Loucy (cell line): ENCODE measurements around the gene UVRAG.

Source experiments
- H2AFZ ChIP-seq: fragments of 200-600 bp; sonication (generic); 2 replicates; pipeline ENCODE4 v1.6.0; 2016; ENCODE audit warnings: antibody characterized with exemption, mild to moderate bottlenecking, low read length, moderate library complexity
- H3F3A ChIP-seq: fragments of 200-600 bp; 2 replicates; pipeline ENCODE4 v1.6.0; 2016; ENCODE audit warnings: antibody characterized with exemption, low read depth, mild to moderate bottlenecking
- H3K27me3 ChIP-seq: fragments of 200-600 bp; sonication (generic); 2 replicates; pipeline ENCODE4 v1.6.1; 2014; ENCODE audit warnings: low read length, mild to moderate bottlenecking; ENCODE audit not compliant: insufficient read depth, poor library complexity, severe bottlenecking
- H3K36me3 ChIP-seq: fragments of 200-600 bp; sonication (generic); 2 replicates; pipeline ENCODE4 v1.6.1; 2016; ENCODE audit warnings: low read length; ENCODE audit not compliant: insufficient read depth
- H3K4me1 ChIP-seq: fragments of 200-600 bp; sonication (generic); 2 replicates; pipeline ENCODE4 v1.5.1; 2014; ENCODE audit warnings: low read length, mild to moderate bottlenecking; ENCODE audit not compliant: insufficient read depth, poor library complexity, severe bottlenecking
- H3K4me2 ChIP-seq: fragments of 200-600 bp; sonication (generic); 2 replicates; pipeline ENCODE4 v1.6.0; 2014; ENCODE audit warnings: antibody characterized with exemption, low read length, low read depth, mild to moderate bottlenecking; ENCODE audit not compliant: poor library complexity, severe bottlenecking
- H3K4me3 ChIP-seq: fragments of 200-600 bp; sonication (generic); 2 replicates; pipeline ENCODE4 v1.5.1; 2014; ENCODE audit warnings: low read length, mild to moderate bottlenecking, mixed read lengths; ENCODE audit not compliant: poor library complexity, severe bottlenecking
- H3K79me2 ChIP-seq: fragments of 200-600 bp; sonication (generic); 2 replicates; pipeline ENCODE4 v1.6.1; 2014; ENCODE audit warnings: low read length; ENCODE audit not compliant: insufficient read depth
- H3K9ac ChIP-seq: fragments of 200-600 bp; sonication (generic); 2 replicates; pipeline ENCODE4 v1.6.0; 2014; ENCODE audit warnings: mild to moderate bottlenecking, low read depth, low read length, moderate library complexity; ENCODE audit not compliant: poor library complexity, severe bottlenecking
- H3K9me2 ChIP-seq: fragments of 200-600 bp; sonication (generic); replicated peaks from 2 replicates; pipeline ENCODE4 v1.6.1; 2016; ENCODE audit warnings: low read depth, low read length, mixed read lengths
- H3K9me3 ChIP-seq: fragments of 200-600 bp; sonication (generic); 2 replicates; pipeline ENCODE4 v1.6.1; 2014; ENCODE audit warnings: mild to moderate bottlenecking, antibody characterized with exemption, low read length, low read depth; ENCODE audit not compliant: insufficient read depth
- H4K20me1 ChIP-seq: fragments of 200-600 bp; sonication (generic); 2 replicates; pipeline ENCODE4 v1.6.0; 2014; ENCODE audit warnings: antibody characterized with exemption, low read length, mild to moderate bottlenecking; ENCODE audit not compliant: insufficient read depth, poor library complexity, severe bottlenecking
- CTCF ChIP-seq: fragments of 200-600 bp; sonication (generic); conservative IDR thresholded peaks from 2 replicates; pipeline ENCODE4 v1.5.1; 2014; ENCODE audit warnings: mild to moderate bottlenecking, antibody characterized with exemption, low read length
- EZH2phosphoT487 ChIP-seq: fragments of 200-600 bp; IDR thresholded peaks from 2 replicates; pipeline ENCODE4 v1.6.1; 2018; ENCODE audit warnings: antibody characterized with exemption, mild to moderate bottlenecking, moderate library complexity, borderline replicate concordance

Gene UVRAG

DNA sequence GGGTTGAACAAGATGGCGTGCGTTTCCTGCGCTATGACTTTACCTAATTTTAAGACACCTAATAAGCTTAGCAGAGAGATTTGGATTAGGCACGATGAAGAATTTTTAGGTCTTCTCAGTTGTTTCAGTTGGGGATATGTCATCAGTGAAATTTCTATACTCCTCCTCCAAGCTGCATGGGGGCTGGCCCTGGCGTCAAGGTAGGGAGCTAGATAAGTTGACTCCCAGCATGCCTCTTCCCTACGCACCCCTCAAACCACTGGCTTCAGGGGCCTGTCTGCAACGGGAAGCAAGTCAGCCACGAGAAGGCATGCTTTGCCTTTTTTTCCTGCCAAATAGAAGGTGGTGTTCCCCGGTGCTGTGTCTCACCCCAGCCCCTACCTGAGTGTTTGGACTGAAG lies 33.2 kb upstream of the UVRAG start:
- H3K4me2 ChIP-seq = no peak overlapping the region
- no peaks in the 10 kb centered on the region for H3K79me2 ChIP-seq
- peaks cover 21% of the 10 kb centered on the region for H3K4me1 ChIP-seq
- H3K27me3 ChIP-seq = no peaks in the 10 kb centered on the region
- H3K4me3 ChIP-seq = no peak overlapping the region
- H3K36me3 ChIP-seq = no peaks in the 10 kb centered on the region
- TF ChIP-seq CTCF = no peak
- no peak for TF ChIP-seq EZH2phosphoT487
- H3K9me3 ChIP-seq = no peaks in the 10 kb centered on the region
- H4K20me1 ChIP-seq = no peaks in the 10 kb centered on the region
- H3F3A ChIP-seq = no peaks in the 10 kb centered on the region
- no peak overlapping the region for H3K9ac ChIP-seq
- H3K9me2 ChIP-seq = no peaks in the 10 kb centered on the region
- H2AFZ ChIP-seq = no peak overlapping the region

DNA sequence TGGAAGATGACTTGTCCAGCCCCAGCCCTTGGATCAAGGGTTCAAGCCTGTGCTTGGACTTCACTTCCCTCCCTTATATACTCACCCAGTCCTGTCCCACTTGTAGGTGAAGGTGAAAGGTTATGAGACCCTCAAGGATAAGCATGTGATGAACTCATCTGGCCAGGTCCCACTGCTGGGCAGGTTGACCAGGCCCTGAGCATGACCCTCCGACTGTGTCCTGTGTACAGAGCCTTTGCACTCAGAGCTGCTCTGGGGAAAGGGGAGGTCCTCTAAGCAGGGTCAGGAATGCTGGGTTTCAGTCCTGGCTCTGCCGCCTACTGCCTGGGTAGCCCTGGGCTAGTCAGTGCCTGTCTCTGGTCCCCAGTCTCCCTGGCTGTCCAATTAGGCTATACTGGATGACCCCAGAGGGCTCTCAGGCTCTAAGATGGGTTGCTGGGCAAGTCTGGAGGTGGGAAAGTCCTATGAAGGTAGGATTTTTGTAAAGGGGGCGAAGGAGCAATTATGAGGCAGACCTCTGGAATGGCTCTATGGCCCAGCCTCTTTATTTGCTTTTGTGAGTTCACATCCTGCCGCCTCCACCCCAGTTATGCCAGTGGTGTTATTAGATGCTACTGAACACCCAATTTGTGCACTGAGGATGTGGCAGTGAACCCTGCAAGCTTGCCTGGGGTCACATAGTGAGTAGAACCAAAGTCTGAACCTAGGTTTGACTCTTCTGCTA lies 32.3 kb upstream of the UVRAG start:
- Histone ChIP-seq H3K9ac (no peak overlapping the region), H3K79me2 (no peaks in the 10 kb centered on the region), H3K4me3 (no peak overlapping the region), H3K4me1 (peaks cover 12% of the 10 kb centered on the region), H3K4me2 (peak overlapping the region; percentile 32), H3K36me3 (no peaks in the 10 kb centered on the region), H3K27me3 (no peaks in the 10 kb centered on the region), H2AFZ (peak overlapping the region; percentile 84), H3K9me2 (no peaks in the 10 kb centered on the region), H3F3A (no peaks in the 10 kb centered on the region), H3K9me3 (no peaks in the 10 kb centered on the region), H4K20me1 (no peaks in the 10 kb centered on the region)
- TF ChIP-seq CTCF (no peak), EZH2phosphoT487 (no peak)

GRCh38 chr11:75783416-75784084 lies 31.5 kb upstream of the UVRAG start:
- TF ChIP-seq CTCF = no peak
- no peak for TF ChIP-seq EZH2phosphoT487
- Histone ChIP-seq H3F3A (no peaks in the 10 kb centered on the region), H3K79me2 (no peaks in the 10 kb centered on the region), H4K20me1 (no peaks in the 10 kb centered on the region), H3K9me2 (no peaks in the 10 kb centered on the region), H3K4me1 (peaks cover 11% of the 10 kb centered on the region), H3K9ac (no peak overlapping the region), H3K36me3 (no peaks in the 10 kb centered on the region), H3K9me3 (no peaks in the 10 kb centered on the region), H3K4me2 (peak overlapping the region; percentile 32), H2AFZ (peak overlapping the region; percentile 84), H3K27me3 (no peaks in the 10 kb centered on the region), H3K4me3 (no peak overlapping the region)
